HepG2 (cell line): ENCODE data around the gene RTN4RL2. TPM values are rescaled to one million over a fixed set of nuclear protein-coding genes. Genes with fewer than 3 reads are reported as not detected.

ENCODE experiments used
- GATAD1 ChIP-seq: IDR thresholded peaks from 2 replicates; pipeline ENCODE4 v1.6.1; 2016; ENCODE audit warnings: missing genetic modification reagents, missing compliant biosample characterization
- HOXA9 ChIP-seq: sonication (generic); formaldehyde crosslinking; IDR thresholded peaks from 2 replicates; pipeline ENCODE4 v1.8.1; 2022; ENCODE audit warnings: missing genetic modification reagents, mild to moderate bottlenecking, moderate library complexity, borderline replicate concordance
- MIXL1 ChIP-seq: IDR thresholded peaks from 2 replicates; pipeline ENCODE4 v1.6.1; 2016
- PHF20 ChIP-seq: sonication (generic); formaldehyde crosslinking; IDR thresholded peaks from 2 replicates; pipeline ENCODE4 v1.5.0; 2020; ENCODE audit warnings: mild to moderate bottlenecking, missing genetic modification reagents
- PRDM10 ChIP-seq: sonication (generic); formaldehyde crosslinking; IDR thresholded peaks from 2 replicates; pipeline ENCODE4 v1.4.0; 2020; ENCODE audit warnings: low read depth, missing genetic modification reagents
- TEAD3 ChIP-seq: optimal IDR thresholded peaks from 2 replicates; pipeline ENCODE3; 2016; ENCODE audit warnings: borderline replicate concordance
- TEF ChIP-seq: sonication (generic); formaldehyde crosslinking; IDR thresholded peaks from 2 replicates; pipeline ENCODE4 v1.5.0; 2020; ENCODE audit warnings: missing genetic modification reagents
- THAP11 ChIP-seq: IDR thresholded peaks from 2 replicates; pipeline ENCODE4 v1.6.1; 2016; ENCODE audit warnings: missing biosample characterization, missing genetic modification reagents
- ZNF367 ChIP-seq: sonication (generic); formaldehyde crosslinking; IDR thresholded peaks from 2 replicates; pipeline ENCODE4 v1.4.0; 2020; ENCODE audit warnings: missing genetic modification reagents, borderline replicate concordance
- ZNF512B ChIP-seq: sonication (generic); formaldehyde crosslinking; IDR thresholded peaks from 2 replicates; pipeline ENCODE4 v1.5.1; 2020; ENCODE audit warnings: missing genetic modification reagents, mild to moderate bottlenecking, borderline replicate concordance
- ZNF558 ChIP-seq: sonication (generic); formaldehyde crosslinking; IDR thresholded peaks from 2 replicates; pipeline ENCODE4 v1.9.0; 2022; ENCODE audit warnings: mild to moderate bottlenecking, missing genetic modification reagents, borderline replicate concordance
- ZNF570 ChIP-seq: sonication (generic); formaldehyde crosslinking; IDR thresholded peaks from 2 replicates; pipeline ENCODE4 v1.4.0; 2020; ENCODE audit warnings: mild to moderate bottlenecking, missing genetic modification reagents, borderline replicate concordance
- ZNF572 ChIP-seq: sonication (generic); formaldehyde crosslinking; IDR thresholded peaks from 2 replicates; pipeline ENCODE4 v1.5.1; 2020; ENCODE audit warnings: mild to moderate bottlenecking, missing genetic modification reagents
- ZNF687 ChIP-seq: sonication (generic); formaldehyde crosslinking; IDR thresholded peaks from 2 replicates; pipeline ENCODE4 v1.5.1; 2020; ENCODE audit warnings: mild to moderate bottlenecking, missing genetic modification reagents, moderate library complexity
- ZNF776 ChIP-seq: sonication (generic); formaldehyde crosslinking; IDR thresholded peaks from 2 replicates; pipeline ENCODE4 v1.4.0; 2020; ENCODE audit warnings: mild to moderate bottlenecking, missing genetic modification reagents
- ZNF841 ChIP-seq: sonication (generic); formaldehyde crosslinking; IDR thresholded peaks from 2 replicates; pipeline ENCODE4 v1.8.1; 2023; ENCODE audit warnings: missing genetic modification reagents, borderline replicate concordance
- polyA plus RNA-seq, 8 experiments: library from polyadenylated mRNA; depleted of rRNA in 3 of 8; stranded (reverse) in 7 of 8; unstranded in 1 of 8; fragments of >200 nt; fragmentation: Illumina TruSeq in 4 of 8; extraction: Trizol in 4 of 8; gene quantifications; 2 replicates each; pipeline versions ENCODE4 v1.2.1 to v1.2.3, GENCODE V29; 2011 to 2016; ENCODE audit warnings: low read depth in 4 of 8, missing spikeins in 1 of 8, mixed read lengths in 1 of 8; ENCODE audit not compliant: insufficient read depth in 1 of 8
- total RNA-seq, 5 experiments: library from RNA; depleted of rRNA; stranded (reverse); fragments of >200 nt; fragmentation: Illumina TruSeq; extraction: Trizol; gene quantifications; 2 replicates each; pipeline ENCODE4 v1.2.3, GENCODE V29; 2016; ENCODE audit warnings: low read depth in 1 of 5

The RTN4RL2 gene
- total and polyA plus RNA-seq, 2 of the 13 experiments (the other 11 are each of a cell fraction or from before 2014, with no cell fraction given): 1.3 to 4.3 TPM

GRCh38 chr11:57497303-57498247 lies 37.2 kb downstream of the RTN4RL2 start (continued):
- TF ChIP-seq PHF20 (CRISPR knock-in tag): peak; percentile 58
- TF ChIP-seq GATAD1 (CRISPR knock-in tag): no peak
- TF ChIP-seq PRDM10: peak; percentile 97
- 0 out of 2 replicates have a peak, but pooled peaks have one; percentile 42 for TF ChIP-seq ZNF558 (CRISPR knock-in tag)
- TF ChIP-seq ZNF512B (CRISPR knock-in tag): no peak
- 0 out of 2 replicates have a peak, but pooled peaks have one; percentile 44 for TF ChIP-seq HOXA9 (CRISPR knock-in tag)
- 0 out of 2 replicates have a peak, but pooled peaks have one; percentile 22 for TF ChIP-seq ZNF841 (CRISPR knock-in tag)
- TF ChIP-seq TEAD3 (CRISPR knock-in tag): peak; percentile 74
- peak; percentile 91; the same call in 1 of the 2 replicates for TF ChIP-seq TEF (CRISPR knock-in tag)
- no peak for TF ChIP-seq ZNF570 (CRISPR knock-in tag)
- TF ChIP-seq ZNF776 (CRISPR knock-in tag): peak; percentile 65; the same call in 1 of the 2 replicates
- no peak for TF ChIP-seq ZNF367 (CRISPR knock-in tag)
- peak; percentile 61 for TF ChIP-seq MIXL1 (CRISPR knock-in tag)
- peak; percentile 75; the same call in 1 of the 2 replicates for TF ChIP-seq ZNF572 (CRISPR knock-in tag)
- peak; percentile 88 for TF ChIP-seq ZNF687 (CRISPR knock-in tag)
- peak; percentile 37; the same call in 1 of the 2 replicates for TF ChIP-seq THAP11
